ENCODE measurements around the gene GOLGA8K.
"Not testable (repeated sequence)": the region's sequence is repeated elsewhere in the genome, so short reads cannot be mapped to it uniquely, and the experiment has no call there.

The GOLGA8K gene

GRCh38 chr15:32350563-32351220 is 52.4 kb downstream of the GOLGA8K start:
- DNase-seq: not testable (repeated sequence)

DNA sequence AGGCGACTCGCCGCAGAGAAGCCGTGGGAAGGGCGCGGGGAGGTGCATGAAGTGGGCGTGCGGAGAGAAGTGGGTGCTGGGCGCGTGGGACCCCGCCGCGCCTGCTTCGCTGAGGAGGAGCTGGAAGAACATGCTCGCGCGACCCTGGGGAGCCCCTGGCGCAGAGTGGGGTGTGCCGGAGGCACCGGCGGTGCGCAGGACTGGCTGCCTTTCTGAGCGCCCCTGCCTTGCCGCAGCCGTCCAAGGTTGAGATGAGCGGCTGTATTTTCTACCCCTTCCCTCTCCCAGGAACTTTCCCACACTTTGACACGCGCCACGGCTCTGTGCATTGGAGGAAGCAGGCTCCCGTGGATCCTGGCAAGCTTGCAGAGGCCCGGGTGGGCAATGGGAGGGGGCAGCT is 56.1 kb downstream of the GOLGA8K start:
- DNase-seq: not testable (repeated sequence)

DNA sequence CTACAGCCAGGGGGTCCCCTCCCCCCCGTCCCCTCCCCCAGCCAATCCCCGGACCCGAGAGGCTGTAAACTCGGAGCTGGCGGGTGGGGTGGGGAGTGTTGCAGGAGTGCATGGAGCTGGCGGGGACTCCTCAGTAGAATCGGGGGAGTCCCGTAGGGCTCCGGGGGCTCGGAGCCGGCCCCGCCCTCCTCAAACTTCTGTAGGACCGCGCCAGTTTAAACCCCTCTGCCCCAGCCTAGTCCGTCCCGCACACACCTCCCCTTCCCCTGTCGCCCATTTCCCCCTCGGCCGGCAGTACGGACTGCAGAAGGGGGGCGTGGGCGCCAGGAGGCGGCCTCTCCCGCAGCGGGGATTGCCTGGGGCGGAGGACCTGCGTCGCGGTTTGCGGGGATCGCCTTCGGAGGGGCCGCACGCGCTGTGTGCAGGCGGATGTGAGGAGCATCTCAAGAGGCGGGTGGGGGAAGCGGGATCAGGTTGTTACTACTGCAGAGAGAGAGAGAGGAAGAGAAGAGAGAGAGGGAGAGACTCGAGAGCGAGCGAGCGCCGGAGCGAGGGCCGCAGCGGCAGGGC is 57.0 kb downstream of the GOLGA8K start:
- not testable (repeated sequence) for DNase-seq

- not testable (repeated sequence) for DNase-seq
Measured at GRCh38 chr15:32343921-32344320, 59.2 kb downstream of the GOLGA8K start.
